Gastroesophageal sphincter (tissue), 3 donors: ENCODE results near the gene MRPL40.

Experiments
- EP300 ChIP-seq: sonication (generic); formaldehyde crosslinking; IDR thresholded peaks from one replicate; pipeline ENCODE4 v1.6.1; 2017; ENCODE audit warnings: antibody characterized with exemption, mild to moderate bottlenecking
- POLR2A ChIP-seq, 2 donors: fragments of 450-650 bp; IDR thresholded peaks; one replicate each; pipeline ENCODE4 v1.6.1; 2017; ENCODE audit warnings: antibody characterized with exemption in 2 of 2, mild to moderate bottlenecking in 2 of 2, moderate library complexity in 1 of 2
- POLR2AphosphoS5 ChIP-seq: sonication (generic); formaldehyde crosslinking; IDR thresholded peaks from one replicate; pipeline ENCODE4 v1.6.1; 2017; ENCODE audit warnings: antibody characterized with exemption
- TF ChIP-seq, protein P1 (sequence below), 4 experiments: fragments of 200-600 bp in 2 of 4; fragments of 450-650 bp in 2 of 4; sonication (generic) in 1 of 4; IDR thresholded peaks; one replicate each; pipeline ENCODE4 v1.5.1; 2017 to 2019; ENCODE audit warnings: antibody characterized with exemption in 4 of 4, mild to moderate bottlenecking in 2 of 4, moderate library complexity in 2 of 4

DNA sequence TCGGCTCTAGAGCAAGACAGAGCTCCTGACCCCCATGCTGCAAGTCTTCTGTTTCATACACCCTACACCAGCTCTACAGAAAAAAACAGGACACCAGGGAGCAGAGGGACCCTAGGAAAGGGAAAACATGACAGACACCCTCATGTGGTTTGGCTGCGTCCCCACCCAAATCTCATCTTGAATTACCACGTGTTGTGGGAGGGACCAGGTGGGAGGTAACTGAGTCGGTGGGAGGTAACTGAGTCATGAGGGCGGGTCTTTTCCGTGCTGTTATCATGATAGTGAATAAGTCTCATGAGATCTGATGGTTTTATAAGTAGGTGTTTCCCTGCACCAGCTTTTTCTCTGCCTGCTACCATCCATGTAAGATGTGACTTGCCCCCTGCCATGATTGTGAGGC is 21.8 kb downstream of the MRPL40 start:
- TF ChIP-seq POLR2A (IDR thresholded peaks at IDR 0.05) (no peak), POLR2AphosphoS5 (no peak), EP300 (no peak)
- TF ChIP-seq, protein P1, sequence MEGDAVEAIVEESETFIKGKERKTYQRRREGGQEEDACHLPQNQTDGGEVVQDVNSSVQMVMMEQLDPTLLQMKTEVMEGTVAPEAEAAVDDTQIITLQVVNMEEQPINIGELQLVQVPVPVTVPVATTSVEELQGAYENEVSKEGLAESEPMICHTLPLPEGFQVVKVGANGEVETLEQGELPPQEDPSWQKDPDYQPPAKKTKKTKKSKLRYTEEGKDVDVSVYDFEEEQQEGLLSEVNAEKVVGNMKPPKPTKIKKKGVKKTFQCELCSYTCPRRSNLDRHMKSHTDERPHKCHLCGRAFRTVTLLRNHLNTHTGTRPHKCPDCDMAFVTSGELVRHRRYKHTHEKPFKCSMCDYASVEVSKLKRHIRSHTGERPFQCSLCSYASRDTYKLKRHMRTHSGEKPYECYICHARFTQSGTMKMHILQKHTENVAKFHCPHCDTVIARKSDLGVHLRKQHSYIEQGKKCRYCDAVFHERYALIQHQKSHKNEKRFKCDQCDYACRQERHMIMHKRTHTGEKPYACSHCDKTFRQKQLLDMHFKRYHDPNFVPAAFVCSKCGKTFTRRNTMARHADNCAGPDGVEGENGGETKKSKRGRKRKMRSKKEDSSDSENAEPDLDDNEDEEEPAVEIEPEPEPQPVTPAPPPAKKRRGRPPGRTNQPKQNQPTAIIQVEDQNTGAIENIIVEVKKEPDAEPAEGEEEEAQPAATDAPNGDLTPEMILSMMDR (IDR thresholded peaks at IDR 0.05), result no peak
